Tongue (tissue), 2 donors: ENCODE results near the gene FGD6. TPM values are rescaled to one million over a fixed set of nuclear protein-coding genes. Genes with fewer than 3 reads are reported as not detected.
"Not testable (repeated sequence)": the region's sequence is repeated elsewhere in the genome, so short reads cannot be mapped to it uniquely, and the experiment has no call there.

ENCODE experiments used
- DNase-seq: peaks from one replicate; pipeline ENCODE4 v3.0.0-alpha.2; 2015
- total RNA-seq: library from RNA; depleted of rRNA; stranded (reverse); fragments of >200 nt; gene quantifications from one replicate; pipeline ENCODE4 v1.2.3, GENCODE V29; 2014

Gene FGD6
- total RNA-seq, 1 donor from 2014 or later: 21.4 TPM

DNA sequence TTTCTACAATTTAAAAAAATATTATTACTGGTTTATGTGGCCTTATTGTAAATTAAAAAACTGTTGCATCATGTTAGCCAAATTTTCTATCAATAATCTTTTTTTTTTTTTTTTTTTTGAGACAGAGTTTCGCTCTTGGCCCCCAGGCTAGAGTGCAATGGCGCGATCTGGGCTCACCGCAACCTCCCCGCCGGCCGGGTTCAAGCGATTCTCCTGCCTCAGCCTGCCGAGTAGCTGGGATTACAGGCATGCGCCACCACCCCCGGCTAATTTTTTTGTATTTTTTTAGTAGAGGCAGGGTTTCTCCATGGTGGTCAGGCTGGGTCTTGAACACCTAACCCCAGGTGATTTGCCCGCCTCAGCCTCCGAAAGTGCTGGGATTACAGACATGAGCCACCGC is 16.9 kb upstream of the FGD6 start:
- DNase-seq: not testable (repeated sequence)

DNA sequence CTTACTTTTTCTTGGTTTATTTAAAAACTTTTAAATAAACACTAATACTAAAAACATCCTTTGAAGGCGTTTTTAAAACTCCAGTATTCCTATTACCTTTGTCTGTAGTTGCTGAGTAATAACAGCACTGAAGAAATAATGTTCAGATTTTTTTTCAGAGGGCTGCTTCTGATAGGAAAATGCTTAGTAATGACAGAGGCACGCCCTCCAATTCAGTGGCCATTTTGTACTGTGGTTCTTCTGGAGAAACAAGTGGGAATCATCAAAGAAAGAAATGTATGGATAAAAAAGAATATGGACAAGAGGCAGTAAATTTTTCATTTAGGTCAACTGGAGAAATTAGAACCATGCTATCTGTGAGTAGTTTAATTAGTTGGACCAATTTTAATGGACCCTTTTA is 13.9 kb upstream of the FGD6 start:
- DNase-seq: no peak

DNA sequence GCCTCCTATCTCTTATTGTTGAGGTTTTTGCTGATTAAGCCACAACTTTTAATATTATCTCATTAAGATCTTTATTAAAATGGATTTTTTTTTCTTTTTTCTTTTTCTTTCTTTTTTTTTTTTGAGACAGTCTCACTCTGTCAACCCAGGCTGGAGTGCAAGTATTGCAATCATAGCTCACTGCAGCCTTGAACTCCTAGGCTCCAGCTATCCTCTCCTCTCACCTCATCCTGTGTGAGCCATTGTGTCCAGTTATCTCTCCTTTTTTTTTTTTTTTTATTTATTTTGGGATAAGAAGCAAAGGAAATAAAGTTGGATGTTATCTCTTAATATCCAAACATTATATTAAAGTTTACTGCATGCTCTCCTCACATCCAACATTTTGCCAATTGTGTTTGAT is 13.0 kb upstream of the FGD6 start:
- no peak for DNase-seq

DNA sequence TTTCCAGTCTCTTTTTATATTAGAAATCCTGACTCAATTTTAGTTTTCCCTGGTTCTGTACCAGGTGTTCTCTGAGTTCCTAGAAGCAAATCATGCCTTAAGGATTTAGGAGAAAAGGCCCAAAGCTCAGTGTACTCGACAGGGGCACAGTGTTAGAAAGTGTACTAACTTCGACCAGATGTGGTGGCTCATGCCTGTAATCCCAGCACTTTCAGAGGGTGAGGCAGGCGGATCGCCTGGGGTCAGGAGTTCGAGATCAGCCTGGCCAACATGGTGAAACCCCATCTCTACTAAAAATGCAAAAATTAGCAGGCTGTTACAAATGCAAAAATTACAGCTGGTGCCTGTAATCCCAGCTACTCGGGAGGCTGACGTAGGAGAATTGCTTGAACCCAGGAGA is 12.4 kb upstream of the FGD6 start:
- DNase-seq: no peak

DNA sequence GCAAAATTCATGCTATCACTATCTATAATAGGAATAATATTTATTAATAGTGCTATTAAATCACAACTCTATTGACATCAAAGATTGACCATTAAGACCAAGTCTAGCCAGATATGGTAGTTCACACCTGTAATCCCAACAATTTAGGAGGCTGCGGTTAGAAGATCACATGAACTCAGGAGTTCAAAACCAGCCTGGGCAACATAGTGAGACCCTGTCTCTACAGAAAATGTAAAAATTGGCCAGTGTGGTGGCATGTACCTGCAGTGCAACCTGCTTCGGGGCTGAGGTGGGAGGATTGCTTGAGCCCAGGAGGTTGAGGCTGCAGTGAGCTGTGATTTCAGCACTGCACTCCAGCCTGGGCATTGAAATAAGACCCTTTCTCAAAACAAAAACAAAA is 11.3 kb upstream of the FGD6 start:
- DNase-seq: no peak

DNA sequence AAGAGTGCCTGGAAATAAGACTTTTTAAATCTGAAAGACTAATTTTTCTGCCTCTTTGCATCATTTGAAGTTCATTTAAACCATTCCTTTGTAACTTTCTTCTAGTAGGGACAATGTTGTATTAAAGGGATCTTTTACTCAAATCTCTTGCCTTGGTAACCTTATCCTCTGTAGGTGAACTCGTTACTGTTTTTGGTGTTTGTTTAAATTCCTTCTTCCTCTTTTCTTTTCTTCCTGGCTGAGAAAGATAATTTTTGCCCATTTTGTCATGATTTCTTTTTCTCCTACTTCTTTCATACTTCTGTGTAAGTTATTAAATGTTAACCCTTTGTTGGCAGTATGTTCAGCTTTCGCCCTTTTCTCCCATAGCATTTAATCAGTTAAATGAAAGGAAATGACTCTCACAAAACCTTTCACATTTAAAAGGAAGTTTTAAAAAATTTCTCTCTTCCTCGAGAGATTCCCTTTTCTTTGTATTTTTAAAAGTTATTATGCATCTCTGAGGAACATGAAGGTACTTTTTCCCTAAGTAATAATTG is 10.6 kb upstream of the FGD6 start:
- DNase-seq: no peak

DNA sequence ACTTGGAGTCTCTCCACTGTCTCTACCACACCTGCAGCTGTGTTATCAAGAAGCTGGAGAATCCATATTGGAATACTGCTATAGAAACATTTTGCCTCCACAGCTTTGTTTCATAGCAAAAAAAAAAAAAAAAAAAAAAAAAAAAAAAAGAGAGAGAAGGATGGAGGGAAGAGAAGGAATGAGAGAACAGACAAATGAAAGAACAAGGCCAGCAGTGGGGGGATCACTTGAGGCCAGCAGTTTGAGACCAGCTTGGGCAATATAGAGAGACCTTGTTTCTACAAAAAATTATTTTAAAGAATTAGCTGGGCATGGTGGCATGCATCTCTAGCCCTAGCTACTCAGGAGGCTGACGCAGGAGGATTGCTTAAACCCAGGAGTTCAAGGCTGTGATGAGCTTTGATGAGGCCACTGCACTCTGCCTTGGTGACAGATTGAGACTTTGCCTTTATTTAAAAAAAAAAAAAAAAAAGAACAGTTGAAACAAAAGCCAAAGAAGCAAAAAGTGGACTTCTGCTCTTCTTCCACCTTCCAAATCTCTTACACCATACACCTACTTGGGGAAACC is 8.5 kb upstream of the FGD6 start:
- DNase-seq: no peak

DNA sequence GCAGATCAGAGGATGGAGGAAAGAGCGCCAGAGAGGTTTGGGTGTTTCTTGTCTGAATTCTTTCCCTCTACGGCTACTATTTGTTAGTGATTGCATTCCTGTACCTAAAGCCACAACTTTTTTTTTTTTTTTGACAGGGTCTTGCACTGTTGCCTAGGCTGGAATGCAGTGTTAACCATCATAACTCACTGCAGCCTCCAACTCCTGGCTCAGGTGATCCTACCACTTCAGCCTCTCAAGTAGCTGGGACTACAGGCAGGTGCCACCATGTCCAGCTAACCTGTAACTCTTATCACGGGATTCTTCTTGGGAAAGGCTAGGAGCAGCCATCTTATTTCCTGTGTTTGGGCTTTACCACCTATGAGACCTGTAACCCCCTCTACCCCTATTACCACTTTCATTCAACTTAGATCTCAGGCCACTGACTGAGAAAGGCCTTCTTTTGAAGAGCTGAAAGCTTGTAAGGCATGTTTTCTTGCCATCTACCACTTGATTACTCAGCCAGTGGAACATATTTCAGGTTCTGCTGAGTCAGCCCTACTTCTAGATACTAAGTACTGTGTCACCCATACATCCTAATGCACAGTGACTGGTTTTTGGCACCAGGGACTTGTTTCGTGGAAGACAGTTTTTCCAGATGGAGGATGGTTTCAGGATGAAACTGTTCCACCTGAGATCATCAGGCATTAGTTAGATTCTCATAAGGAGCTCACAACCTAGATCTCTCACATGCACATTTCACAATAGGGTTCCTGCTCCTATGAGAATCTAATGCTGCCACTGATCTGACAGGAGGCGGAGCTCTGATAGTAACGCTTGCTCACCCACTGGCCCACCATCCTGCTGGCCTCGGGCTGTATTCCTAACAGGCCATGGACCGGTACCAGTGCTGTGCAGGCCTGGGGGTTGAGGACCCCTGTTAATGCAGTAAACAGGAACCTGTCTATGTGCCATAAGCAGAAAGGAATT is 7.2 kb upstream of the FGD6 start:
- DNase-seq: no peak

DNA sequence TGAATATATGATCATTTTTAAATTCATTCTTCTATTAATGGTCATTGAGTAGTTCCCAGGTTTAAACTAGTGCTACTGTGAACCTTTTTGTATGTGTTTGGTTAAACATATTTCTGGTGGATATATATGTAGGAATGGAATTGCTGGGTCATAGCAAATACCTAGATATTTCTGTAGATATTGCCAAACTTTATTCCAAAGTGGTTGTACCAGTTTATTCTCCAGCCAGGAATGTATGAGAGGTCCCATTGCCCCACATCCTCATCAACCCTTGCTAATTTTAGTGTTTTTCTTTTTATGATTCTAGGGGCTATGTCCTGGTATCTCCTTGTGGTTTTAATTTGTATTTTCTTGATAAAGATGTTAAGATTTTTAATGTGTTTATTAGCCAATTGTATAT is 3.5 kb upstream of the FGD6 start:
- no peak for DNase-seq

DNA sequence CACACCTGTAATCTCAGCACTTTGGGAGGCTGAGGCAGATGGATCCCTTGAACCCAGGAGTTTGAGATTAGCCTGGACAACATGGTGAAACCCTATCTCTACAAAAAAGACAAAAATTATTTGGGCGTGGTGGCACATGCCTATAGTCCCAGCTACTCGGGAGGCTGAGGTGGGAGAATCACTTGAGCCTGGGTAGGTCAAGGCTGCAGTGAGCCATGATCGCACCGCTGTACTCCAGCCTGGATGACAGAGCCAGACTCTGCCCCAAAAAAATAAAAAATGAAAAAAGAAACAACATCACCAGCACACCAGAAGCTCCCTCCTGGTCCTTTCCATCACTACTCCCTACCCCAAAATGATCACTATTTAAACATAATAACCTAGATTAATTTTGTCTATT is 2.9 kb upstream of the FGD6 start:
- no peak for DNase-seq

DNA sequence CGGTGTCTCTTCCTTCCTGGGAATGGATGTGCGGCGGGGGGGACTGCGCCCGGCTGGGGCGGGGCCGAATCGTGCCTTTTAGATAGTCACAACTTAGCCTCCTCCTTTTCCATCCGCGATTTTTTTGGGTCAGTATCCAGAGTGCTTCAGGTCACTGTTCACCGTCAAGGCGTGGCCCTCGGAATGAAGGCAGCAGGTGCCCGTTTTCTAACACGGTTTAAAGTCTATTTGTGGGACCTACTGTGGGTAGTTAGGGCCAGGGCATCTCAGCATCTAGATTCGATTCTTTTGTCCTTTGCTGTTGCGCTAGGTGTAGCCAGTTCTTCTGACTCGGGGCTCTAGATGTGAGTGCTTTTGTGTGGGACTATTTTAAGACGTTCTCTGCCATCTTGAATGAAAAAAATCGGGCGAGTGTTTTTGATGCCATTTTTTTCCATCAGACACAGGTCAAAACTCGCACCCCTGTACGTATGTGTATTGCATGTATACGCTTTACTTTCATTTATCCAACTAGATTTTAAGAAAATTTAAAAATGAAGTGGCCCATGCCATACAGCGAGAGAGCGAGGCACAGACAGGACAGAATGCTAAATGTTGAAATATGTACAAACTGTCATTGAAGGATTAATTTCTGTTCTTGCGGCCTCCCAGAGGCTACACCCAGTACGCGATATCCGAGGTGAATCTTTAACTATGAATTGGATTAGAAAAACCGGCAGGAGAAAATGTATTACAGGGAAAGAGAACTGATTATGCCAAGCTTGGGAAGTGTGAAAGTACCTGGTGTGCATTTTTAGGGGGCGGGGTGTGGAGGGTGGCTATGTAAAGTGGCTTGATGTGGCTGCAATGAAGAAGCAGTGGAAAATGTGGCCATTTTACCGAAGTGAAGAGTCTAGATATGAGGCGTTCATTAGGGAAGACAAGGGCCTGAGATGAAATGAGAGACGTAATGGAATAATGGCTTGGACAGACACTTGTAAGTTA is 1.2 kb upstream of the FGD6 start:
- DNase-seq: peak; percentile 89

DNA sequence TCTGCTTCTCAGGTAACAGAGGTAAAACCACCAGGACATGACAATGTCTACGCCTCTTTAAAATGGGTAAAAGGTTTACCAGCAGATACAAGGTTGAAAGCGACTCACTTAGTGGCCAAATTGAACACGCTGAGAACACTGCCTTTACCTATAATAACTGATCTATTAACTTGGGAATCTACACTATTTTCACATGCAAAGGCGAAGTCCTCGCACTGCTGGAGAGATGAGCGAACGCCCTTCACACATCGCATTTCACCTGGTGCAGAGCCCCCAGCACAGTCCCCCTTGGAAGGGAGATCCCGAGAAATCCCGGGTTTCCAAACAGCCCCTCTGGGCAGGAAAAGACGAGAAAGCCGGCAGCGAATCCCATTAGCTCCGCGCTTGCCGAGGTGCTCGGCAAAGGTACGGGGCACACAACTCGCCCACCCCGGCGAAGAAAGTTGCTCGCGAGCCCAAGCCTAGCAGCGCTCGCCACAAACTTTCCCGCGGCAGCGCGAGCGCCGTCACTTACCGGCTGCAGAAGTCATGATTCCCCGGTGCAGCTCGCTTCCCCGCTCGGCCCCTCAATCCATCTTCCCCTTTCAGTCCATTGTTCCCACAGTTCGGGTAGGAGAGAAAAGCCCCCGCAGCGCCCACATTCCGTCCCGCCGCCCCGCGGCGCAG is 423 bp downstream of the FGD6 start:
- DNase-seq: no peak

DNA sequence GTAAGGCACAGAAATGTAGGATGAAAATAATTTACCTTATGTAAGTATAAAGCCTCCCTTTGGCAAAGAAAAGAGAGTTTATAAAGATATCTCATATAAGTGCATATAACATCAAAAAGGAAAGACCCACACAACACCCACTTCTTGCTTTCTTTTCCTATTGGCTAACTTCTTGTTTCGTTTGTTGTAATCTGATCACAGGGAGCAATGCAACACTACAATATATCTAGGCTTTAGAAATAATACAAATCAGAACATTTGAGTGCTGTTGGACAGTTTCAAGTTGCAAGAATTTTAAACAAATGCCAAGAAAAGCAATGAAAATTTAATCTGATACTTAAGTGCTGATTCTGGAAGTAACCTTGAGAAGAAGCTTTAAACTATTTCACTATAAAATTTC is 1.3 kb downstream of the FGD6 start:
- peak; percentile 64 for DNase-seq

DNA sequence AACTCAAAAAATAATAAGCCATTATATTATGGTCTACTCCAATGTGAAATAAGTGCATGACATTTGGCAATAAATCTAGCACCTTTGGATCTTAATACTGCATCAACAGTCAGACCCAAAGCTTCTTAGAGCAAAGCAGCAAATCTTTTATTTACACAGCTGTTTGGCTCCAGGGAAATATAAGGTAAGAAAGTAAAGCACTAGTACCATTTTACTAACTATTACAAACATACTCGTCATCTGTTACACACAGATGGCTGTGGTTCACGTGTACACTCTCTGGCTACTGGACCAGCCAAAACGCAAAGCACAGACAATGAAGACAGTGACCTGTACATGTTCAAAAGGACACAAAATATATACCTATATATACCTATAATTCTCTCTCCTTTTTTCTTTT is 2.8 kb downstream of the FGD6 start:
- peak; percentile 31 for DNase-seq

DNA sequence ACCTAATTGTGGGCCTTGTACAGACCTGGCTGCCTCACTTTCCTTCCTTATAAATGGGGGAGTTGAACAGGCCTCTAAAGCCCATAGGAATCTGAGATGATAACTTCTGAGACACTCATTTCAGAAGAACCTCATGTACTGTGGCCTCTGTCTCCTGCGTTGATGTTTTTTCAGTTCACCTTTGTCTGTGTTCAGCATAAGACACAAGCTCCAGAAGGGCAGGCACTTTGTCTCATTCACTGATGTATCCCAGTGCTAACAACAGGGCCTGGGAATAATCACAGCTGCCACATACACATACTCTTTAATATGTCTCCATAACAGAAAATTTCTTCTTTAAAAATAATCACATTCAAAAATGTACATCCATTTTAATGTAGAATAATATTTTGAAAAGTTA is 3.3 kb downstream of the FGD6 start:
- DNase-seq: no peak

DNA sequence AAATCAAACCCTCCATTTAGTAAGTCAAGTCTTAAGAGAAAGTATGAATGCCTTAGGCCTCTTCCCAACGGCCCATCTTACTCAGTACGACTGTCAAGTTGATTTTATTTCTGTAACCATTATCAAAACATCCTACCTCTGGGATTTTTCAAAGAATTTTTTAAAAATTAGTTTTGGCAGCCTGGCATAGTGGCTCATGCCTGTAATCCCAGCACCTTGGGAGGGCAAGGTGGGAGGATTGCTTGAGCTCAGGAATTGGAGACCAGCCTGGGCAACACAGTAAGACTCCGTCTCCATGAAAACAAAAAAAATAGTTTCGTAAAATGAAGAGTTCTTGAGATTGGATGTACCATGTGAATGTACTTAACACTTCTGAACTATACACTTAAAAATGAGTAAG is 4.1 kb downstream of the FGD6 start:
- DNase-seq: no peak

DNA sequence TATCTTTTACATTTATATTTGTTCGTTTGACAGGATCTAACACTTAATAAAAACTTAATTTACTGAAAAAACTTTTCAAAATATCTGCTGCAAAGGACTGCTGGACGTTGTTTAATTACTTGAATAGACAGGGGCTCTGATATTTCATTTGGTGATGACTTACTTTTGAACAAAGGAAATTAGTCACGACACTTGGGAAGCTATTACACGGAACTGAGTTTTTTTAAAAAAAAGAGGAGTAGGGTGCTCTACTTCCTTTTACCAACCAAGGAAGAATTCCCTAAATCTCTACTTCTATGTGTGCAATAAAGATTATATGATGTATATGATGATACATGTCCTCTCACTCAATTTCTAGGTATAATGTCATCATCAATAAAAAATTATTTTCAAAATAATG is 4.7 kb downstream of the FGD6 start:
- DNase-seq: no peak

DNA sequence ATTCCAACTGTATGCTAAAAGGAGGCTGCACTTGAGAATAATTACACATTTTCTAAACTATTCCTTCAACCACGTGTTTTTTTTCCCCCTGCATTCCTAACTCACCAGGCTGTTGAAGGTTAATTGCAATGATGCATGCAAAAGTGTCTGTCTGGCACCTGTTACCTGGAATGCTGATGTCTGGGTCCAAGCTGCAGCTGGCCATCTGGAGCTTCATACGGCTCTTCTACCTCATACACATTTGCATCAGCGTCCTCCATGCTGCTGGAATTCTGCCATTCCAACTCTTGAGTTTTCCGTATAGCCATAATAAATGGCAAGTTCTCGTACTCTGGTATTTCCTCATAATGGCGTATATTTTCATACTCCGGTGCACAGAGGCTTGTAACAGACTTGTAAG is 8.6 kb downstream of the FGD6 start:
- no peak for DNase-seq

DNA sequence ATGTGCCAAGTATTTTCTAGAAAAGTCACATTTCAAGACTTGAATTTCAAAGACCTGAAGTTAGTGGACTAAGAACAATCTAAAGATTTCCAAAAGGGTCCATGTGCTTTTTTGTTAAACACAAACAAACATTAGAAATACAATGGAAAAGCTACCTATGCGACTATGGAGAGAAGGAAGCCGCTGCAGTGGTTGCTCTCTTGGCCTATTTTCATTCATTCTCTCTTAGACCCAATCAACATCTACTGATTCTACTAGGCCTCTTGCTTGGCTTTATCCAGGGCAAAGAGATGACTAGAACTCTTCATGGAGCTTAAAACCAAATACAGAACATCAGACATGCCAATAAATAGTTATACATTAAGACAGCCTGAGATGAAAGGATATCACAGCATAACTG is 9.9 kb downstream of the FGD6 start:
- no peak for DNase-seq

DNA sequence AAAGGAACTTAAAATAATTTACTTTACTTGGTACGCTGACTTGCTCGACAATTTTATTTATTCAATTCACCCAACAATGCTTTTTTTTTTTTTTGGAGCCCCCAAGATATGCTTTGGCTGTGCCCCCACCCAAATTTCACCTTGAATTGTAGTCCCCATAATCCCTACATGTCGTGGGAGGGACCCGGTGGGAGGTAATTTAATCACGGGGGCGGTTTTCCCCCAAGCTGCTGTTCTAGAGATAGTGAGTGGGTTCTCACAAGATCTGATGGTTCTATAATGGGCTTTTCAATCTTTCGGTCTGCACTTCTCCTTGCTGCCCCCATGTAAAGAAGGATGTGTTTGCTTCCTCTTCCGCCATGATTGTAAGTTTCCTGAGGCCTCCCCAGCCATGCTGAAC is 10.4 kb downstream of the FGD6 start:
- no peak for DNase-seq

DNA sequence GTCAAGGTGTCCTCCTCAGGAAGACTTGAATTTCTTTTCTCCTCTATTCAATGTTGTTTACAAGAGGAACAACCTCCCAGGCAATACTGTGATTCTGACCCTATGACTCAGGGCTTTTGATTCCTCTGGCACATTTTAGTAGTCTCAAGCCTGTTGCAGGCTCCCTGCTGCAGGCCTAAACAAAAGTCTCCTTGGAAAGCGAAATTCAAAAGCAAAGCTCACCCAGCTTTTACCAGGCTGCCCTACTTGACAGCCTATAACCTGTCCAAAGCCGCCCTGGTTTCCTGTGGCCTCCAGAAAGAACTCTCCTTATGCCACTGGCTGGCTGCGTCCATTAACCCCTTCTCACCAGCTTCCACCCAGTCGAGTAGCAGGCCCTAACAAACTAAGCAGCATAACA is 11.6 kb downstream of the FGD6 start:
- no peak for DNase-seq

DNA sequence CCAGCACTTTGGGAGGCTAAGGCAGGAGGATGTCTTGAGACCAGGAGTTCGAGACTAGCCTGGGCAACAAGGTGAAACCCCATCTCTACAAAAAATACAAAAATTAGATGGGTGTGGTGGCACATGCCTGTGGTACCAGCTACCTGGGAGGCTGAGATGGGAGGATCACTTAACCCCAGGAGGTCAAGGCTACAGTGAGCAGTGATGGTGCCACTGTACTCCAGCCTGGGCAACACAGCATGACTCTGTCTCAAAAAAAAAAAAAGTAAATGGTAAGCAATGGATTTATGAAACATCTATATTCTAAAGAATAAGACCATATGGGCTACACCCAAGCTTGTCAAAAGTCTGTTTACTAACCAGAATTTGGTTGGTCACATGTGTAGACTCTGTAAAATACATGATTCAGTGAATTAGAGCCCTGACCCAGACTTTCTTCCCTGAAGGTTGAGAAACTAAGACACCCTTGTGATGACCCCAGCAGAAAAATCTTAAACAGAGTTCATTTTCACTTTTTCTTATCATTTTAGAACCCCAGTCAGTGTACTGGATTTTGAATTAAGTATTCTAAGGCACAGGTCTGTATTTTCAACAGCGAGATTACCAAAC is 12.1 kb downstream of the FGD6 start:
- DNase-seq: no peak
